GM12872 (cell line): Measurements from ENCODE around the gene APOC1.

ENCODE experiments used
- CTCF ChIP-seq: IDR thresholded peaks from 3 replicates; pipeline ENCODE4 v1.5.1; 2011; ENCODE audit warnings: low read depth, mild to moderate bottlenecking, low read length, moderate library complexity; ENCODE audit not compliant: insufficient read depth

Gene APOC1

GRCh38 chr19:44968118-44968517 lies 53.7 kb downstream of the APOC1 start:
- no peak for TF ChIP-seq CTCF

DNA sequence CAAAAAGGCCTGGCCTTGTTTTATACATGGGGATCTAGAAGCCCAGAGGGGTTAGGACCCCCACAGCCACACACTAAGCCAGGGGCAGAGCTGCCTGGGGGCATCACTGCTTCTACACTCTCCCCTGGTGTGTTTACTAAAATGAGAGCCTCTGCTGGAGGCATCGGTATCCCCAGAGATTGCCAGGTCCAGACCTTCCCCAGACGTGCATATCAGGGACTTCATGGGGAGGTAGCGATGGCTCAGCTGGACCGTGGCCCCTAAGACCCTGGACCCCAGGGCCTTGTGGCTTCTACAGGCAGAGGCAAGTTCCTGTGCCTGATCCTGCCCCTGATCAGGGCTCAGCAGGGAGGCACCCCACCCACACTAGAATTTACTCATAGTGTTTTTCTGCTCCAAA lies 54.3 kb downstream of the APOC1 start:
- TF ChIP-seq CTCF, result no peak
